T-helper 2 cell treated with Interferon-gamma antibody and Interleukin-4, amounts not matched to agents 100 ng/mL and 5 ng/mL, for 36 hours (primary cell): ENCODE data around the gene PHYHD1. TPM values are rescaled to one million over a fixed set of nuclear protein-coding genes. Genes with fewer than 3 reads are reported as not detected.
"Not testable (repeated sequence)": the region's sequence is repeated elsewhere in the genome, so short reads cannot be mapped to it uniquely, and the experiment has no call there.

Experiments used
- intact Hi-C: fragments of 100-400 bp; cut with micrococcal nuclease; formaldehyde crosslinking; loops from one replicate; pipeline ENCODE4 v1.15.1; 2023
- total RNA-seq: library from RNA; stranded (reverse); gene quantifications from 2 replicates; pipeline ENCODE4 v1.2.3, GENCODE V29; 2022

Gene PHYHD1
- total RNA-seq, 1 donor from 2014 or later: 1.9 TPM

- intact Hi-C loops: loop anchor here (1.0 to 5.0 kb wide), 6 partner anchors 65 to 163 kb away; partner anchors contain the start of genes CRAT, ENDOG, LRRC8A and MIGA2
These were observed 26.9 kb downstream of the PHYHD1 start, which contains the start of the genes DOLK and NUP188 for GRCh38 chr9:128947527-128948301. DOLK (minus strand) TSS chr9:128947603; CDS start chr9:128947303, 300 bp downstream. NUP188 (plus strand) TSS chr9:128947699; CDS start chr9:128947720, 21 bp downstream.

GRCh38 chr9:128961403-128961802 is 40.6 kb downstream of the PHYHD1 start:
- intact Hi-C loops: not testable (repeated sequence)

- intact Hi-C loops: no loop called here
These were observed 48.7 kb downstream of the PHYHD1 start for GRCh38 chr9:128969491-128969890.

DNA sequence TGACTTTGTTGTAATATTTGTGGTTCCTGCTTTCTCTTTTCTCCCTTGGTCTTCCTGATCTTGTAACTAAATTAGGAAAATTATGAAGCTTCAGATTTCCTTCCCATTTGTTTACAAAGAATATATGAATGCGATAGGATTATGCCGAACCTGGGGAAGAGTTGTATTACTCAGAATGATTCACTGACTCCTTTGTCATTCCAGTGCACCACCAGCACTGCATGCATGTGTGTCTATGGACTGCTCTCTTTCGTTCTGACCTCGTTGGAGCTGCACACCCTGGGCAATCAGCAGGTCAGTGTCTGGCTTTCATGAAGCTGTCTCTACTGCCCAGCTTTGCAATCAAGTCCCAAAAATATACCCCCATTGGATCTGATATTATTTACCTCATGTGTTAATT is 52.2 kb downstream of the PHYHD1 start:
- intact Hi-C loops: no loop called here

DNA sequence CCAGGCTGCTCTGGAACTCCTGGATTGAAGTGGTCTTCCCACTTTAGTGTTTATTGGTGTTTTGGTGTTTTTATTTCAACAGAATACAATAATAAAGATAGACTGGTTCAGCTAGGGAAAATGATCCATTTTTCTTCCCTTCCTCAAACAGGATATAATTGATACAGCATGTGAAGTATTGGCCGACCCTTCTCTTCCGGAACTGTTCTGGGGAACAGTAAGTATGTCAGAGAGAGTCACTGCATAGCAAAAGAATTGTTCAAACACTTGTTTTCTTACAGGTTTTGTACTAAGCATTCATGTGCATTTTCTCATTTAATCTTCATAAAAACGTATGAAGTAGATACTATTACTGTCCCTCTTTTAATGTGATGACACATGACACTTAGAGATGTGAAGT is 58.3 kb downstream of the PHYHD1 start:
- intact Hi-C loops: no loop called here

DNA sequence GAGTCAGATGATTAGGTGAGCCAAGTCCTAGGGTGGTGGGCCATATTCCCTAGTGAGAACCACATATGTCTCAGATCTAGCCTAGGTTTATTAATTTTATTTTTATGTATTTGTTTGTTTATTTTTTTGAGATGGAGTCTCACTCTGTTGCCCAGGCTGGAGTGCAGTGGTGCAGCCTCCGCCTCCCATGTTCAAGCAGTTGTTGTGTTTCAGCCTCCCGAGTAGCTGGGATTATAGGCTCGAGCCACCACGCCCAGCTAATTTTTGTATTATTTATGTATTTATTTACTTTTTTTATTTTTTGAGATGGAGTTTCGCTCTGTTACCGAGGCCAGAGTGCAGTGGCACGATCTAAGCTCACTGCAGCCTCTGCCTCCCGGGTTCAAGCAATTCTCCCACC is 62.8 kb downstream of the PHYHD1 start:
- intact Hi-C loops: no loop called here

GRCh38 chr9:128986671-128987070 is 65.9 kb downstream of the PHYHD1 start:
- intact Hi-C loops: no loop called here

DNA sequence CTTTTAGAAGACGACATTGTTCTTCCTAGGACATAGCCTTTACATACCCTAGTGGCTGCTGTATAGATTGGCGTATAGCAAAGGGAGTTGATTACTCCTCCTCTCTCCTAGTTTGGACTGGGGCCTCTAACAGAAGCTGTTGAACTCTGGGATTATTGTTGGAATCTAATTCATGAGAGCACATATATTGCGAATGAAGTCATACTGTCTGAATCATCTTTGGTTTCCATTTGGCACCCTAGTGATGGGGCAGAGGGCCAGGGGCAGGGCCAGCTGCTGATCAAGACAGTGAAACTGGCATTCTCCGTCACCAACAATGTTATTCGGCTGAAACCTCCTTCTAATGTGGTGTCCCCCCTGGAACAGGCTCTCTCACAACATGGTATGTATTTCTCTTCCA is 67.0 kb downstream of the PHYHD1 start:
- intact Hi-C loops: no loop called here

Other genes with a start within 250 kb of the PHYHD1 start
- gene SET, start 231.8 kb upstream of the PHYHD1 start, total RNA-seq: 551 and 554 TPM in 2 replicates
- gene PKN3, start 218.5 kb upstream of the PHYHD1 start, total RNA-seq: 12.9 and 13.8 TPM in 2 replicates
- gene ZDHHC12, start 196.9 kb upstream of the PHYHD1 start, total RNA-seq: 68.0 and 68.7 TPM in 2 replicates
- gene ZER1, start 149.1 kb upstream of the PHYHD1 start, total RNA-seq: 12.8 and 16.3 TPM in 2 replicates
- gene TBC1D13, start 133.7 kb upstream of the PHYHD1 start, total RNA-seq: 21.1 and 22.2 TPM in 2 replicates
- 14.3 and 15.3 TPM in 2 replicates for gene ENDOG, start 102.5 kb upstream of the PHYHD1 start, total RNA-seq
- 73.1 and 80.3 TPM in 2 replicates for gene SPOUT1, start 91.2 kb upstream of the PHYHD1 start, total RNA-seq
- 15.7 and 17.4 TPM in 2 replicates for gene KYAT1, start 39.0 kb upstream of the PHYHD1 start, total RNA-seq
- gene LRRC8A, start 38.8 kb upstream of the PHYHD1 start, total RNA-seq: 52.4 and 53.1 TPM in 2 replicates
- gene DOLK, start 26.6 kb downstream of the PHYHD1 start, total RNA-seq: 10.2 and 10.8 TPM in 2 replicates
- gene NUP188, start 26.7 kb downstream of the PHYHD1 start, total RNA-seq: 103 and 109 TPM in 2 replicates
- 92.2 and 94.1 TPM in 2 replicates for gene SH3GLB2, start 107.3 kb downstream of the PHYHD1 start, total RNA-seq
- 39.3 and 42.2 TPM in 2 replicates for gene MIGA2, start 115.6 kb downstream of the PHYHD1 start, total RNA-seq
- gene DOLPP1, start 160.1 kb downstream of the PHYHD1 start, total RNA-seq: 20.3 and 23.6 TPM in 2 replicates
- 13.6 and 14.0 TPM in 2 replicates for gene CRAT, start 189.8 kb downstream of the PHYHD1 start, total RNA-seq
- gene PTPA, start 190.4 kb downstream of the PHYHD1 start, total RNA-seq: 105 and 107 TPM in 2 replicates